Stimulated activated CD4-positive, alpha-beta T cell treated with anti-CD3 and anti-CD28 coated beads, Interleukin-4, amount 100 ng/mL, for 48 hours (primary cell): Measurements from ENCODE around the gene FAM117B.
A peak's percentile ranks its signal among the peaks of the same experiment; 100 is the strongest.

Experiments used
- DNase-seq, 2 donors: peaks; one replicate each; pipeline ENCODE4 v3.0.0-alpha.2; 2020; ENCODE audit warnings: low read depth in 2 of 2

The FAM117B gene

DNA sequence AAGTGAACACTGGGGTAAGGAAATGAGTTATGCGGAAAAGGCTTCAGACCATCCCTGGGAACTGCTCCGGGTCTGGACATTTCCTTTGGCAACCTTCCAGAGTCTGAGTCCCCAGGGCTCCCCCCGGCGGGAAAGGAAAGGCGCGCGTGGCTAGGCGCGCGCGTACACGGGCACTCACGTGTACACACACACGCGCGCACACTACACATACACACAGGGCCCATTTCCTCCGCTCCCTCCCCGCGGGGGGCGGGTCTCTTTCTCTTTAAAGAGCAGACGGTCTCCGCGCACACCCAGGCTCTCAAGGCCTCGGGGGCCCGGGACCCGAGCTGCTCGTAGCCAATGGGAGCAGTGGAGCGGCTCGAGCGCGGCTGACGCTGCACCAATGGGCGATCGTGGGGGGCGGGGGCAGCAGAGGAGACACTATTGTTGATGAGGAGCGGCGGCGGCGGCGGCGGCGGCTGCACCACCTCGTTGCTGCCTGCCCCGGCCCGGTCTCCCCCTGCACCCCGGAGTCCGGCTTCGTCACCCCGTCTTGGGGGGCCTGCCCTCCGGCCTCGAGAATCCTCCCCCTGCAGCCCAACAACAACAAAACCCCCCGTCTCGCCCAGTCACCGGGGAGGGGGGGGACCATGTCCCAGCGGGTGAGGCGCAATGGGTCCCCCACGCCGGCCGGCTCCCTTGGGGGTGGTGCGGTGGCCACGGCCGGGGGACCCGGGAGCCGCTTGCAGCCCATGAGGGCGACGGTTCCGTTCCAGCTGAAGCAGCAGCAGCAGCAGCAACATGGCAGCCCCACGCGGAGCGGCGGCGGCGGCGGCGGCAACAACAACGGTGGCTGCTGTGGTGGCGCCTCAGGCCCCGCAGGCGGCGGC lies at the start of gene FAM117B:
FAM117B (plus strand) TSS at position 414 of the 872 bp plus-strand sequence; CDS start at position 633, 219 bp downstream.
- DNase-seq, result peak; percentile 97 to 99

DNA sequence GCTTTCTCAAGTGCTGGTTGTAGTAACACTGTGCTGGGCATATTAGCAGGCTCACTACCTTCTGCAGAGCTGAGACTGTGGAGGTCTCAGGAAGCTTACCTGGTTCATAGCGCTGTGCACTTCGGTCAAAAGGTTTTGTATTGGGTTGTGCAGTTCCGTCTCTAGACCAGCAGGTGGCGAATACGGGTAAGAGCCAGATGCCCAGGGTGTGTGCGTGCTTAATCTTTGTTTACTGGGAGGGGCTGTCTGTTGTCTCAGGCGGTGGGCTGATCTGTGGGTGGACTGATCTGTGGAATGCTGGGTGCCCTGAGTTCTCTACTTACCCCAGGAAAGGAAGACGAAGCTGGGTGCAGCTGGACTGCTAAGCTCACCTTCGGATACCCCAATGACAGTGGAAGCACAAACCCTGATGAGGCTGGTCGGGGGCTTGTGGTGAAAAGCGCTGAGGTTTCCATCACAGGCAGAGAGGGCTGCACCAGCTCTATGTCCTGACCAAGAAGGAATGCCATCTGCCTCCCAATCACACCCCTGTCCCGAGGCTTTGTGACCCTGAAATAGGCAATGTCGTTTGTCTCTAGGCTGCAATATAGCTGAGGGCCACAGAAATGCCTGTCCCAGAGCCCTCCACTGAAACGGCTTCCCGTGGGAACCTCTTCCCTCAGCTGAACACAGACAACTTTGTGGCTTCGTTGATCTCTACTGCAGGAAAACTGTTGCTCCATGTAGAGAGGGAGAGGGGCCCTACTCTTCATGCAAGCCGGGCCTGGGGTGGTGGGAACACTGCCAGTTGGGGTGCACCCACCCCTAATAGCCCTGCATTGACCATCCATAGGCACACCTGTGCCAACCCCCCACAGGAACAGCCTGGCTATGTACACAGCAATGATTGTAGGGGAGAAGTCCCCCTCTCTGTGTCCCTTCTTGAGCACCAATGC lies 45.9 kb upstream of the FAM117B start:
- peak; percentile 45 to 48 for DNase-seq

DNA sequence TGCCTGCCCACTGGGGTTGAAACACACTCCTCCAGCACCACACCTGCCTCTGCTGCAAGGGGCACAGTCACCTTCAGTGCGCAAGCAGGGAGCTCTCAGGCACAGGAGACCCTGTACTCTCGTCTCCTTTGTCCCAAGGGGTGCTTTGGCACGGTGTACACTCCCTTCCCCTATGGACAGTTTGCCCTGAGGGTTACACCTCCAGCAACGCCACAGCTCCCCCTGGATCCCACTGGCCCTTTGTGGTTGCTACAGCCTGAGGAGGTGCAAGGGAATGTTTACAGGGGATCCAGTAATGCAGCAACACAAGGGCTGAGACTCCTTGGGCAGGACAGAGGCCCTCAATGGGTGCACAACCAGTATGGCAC lies 45.2 kb upstream of the FAM117B start:
- DNase-seq, result no peak

DNA sequence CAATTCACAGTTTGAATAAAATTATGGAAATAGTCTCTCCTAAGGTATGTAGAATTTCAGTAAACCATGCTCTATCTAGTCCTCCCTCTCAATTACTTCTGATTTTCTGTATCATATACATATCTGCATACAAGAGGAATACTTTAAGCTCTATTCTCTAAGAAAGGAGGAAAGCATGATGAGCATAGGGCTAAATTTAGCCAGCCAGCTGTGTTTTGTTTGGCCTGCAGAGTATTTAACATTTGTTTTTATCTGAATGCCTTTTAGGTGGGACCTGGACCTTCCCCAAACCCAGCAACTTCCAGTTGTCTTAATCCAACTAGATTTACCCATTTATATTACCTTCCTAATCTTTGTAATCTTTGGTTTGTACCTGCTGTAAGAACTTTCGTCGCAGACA lies 42.2 kb upstream of the FAM117B start:
- DNase-seq, result no peak

DNA sequence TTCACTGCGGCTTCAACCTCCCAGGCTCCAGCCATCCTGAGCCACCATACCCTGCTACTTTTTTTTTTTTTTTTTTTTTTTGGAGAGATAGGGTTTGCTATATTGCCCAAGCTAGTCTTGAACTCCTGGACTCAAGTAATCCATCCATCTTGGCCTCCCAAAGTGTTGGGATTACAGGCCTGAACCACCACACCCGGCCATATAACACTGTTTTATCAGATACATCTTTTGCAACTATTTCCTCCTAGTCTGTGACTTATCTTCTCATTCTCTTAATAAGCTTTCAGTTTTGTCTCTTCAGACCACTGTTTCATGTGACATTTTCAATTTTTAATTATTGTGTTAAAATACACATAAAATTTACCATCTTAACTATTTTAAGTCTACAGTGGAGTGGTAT lies 35.7 kb upstream of the FAM117B start:
- DNase-seq, result no peak

DNA sequence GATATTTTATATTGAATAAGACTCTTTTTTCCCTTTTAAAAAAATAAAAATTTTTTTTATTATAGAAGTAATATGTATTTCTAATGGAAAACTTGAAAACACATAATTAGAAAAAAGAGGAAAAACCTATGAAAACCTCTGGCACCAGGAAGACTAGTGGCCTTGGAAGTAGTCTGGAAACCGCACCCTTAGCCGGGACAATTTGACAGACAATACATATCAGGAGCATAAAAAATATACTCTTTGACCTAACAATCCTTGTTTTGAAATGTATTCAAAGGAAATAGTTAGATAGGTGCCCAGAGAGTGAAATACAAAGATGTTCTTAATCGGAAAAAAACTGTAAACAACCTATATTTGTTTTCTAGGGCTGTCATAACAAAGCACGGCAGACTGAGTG lies 34.9 kb upstream of the FAM117B start:
- no peak for DNase-seq

DNA sequence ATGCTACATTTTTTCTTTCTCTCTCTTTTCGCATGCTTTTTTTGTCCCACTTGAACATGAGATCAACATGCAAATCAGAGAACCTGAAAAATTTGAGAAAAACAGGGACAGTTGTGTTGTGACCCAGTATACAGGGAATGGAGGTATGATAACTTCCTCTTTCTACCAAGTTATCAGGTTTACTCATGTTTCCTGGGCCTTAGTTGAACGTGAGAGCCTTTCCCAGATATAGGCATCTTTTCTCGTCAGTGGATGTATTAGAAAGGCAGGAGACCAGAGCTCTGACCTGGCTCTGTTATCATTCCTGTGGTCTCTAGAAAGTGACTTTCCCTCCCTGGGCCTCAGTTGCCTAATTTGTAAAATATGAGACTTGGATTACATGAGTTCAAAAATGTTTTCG lies 30.1 kb upstream of the FAM117B start:
- no peak for DNase-seq

DNA sequence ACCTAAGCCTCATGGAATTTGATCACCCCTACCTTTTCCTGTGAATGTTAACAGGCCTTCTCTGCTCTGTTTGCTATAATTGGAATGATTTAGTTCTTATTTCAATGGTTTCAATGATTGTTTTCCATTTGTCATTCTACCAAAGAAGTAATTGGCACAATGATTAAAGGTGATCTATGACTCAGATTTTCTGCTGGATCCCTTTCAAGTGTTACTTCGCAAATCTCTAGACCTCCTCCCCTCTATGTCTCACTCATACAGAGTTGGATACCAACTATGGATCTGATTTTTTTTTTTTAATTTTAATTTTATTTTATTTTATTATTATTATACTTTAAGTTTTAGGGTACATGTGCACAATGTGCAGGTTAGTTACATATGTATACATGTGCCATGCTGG lies 29.6 kb upstream of the FAM117B start:
- no peak for DNase-seq

DNA sequence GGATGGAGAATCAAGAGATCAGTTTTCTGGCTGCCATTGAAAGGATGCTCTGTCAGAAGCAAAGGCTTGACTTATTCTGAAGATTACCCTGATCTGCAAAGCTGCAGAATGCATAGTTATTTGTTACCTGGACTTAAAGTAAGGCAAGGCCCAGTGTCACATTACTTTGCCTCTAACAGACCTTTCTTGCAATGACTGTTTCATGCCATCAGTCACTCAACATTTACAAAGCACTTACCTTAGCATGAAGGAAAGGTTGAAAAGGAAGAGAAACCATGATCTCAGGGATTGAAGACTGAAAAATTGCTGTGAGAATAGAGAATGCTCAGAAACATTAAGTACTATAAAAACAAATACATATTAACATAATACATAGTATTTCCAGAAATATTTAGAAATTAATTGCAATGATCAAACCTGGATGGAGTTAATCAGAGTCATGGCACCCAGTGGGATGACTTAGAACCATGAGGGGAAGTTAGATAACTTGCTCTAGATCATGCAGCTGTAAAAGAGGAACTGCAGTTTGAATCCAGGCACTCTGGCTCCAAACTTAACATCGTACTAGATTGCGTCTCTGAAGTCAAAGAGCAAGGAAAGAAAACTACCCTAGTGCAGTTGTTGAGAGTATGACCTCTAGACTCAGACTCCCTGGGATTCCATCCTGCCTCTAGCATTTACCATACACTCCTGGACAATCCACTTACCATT lies 26.5 kb upstream of the FAM117B start:
- no peak for DNase-seq

DNA sequence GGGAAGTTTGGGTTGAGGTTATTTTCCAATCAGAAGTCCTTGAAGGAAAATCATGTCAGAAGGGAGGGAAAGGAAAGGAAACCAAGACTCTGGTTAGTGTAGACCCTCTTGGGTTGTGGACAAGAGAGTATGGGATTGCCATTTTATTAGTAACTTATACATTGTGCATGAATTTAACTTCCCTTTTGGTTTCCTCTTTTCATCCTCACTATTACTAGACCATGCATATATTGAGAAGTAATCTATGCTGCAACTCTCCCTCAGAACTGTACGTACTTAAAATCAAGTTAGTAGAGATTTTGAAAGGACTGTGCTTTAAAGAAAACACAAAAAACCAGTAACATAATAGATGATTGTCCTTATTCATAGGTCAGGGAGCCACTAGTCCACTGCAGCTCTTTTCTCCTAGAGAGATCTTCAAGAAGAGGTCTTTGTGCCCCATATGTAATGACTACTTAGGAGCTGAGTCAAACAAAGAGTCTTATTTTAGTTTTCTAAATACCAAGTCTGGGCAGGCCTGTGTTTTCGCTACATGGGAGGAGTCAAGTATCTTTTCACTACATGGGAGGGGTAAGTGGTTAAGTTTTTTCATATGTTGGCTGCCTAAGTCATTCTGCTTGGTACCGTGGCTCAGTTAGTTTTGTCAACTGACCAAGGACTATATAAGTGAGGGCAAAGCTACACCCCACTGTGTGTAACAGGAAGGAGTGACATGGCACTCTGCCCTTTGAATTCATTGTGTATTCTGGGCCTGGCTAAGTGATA lies 25.2 kb upstream of the FAM117B start:
- no peak for DNase-seq

DNA sequence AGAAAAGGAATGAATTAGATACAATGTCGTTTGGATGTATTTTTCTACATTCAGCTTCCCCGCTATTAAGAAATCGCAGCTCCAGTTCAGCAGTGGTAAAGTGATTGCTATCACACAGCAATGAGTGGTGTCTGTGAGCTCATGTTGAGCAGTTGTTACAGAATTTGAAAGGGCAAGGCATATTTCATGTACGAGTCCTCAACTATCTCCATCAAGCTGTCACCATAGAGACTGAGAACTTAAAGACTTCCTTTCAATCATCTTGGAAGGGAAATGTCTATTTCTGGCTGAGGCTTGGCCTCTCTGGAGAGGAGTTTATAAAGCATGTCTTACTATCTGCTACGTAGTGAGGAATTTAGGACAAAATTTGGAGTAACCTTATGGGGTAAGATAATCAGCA lies 24.4 kb upstream of the FAM117B start:
- DNase-seq, result no peak

DNA sequence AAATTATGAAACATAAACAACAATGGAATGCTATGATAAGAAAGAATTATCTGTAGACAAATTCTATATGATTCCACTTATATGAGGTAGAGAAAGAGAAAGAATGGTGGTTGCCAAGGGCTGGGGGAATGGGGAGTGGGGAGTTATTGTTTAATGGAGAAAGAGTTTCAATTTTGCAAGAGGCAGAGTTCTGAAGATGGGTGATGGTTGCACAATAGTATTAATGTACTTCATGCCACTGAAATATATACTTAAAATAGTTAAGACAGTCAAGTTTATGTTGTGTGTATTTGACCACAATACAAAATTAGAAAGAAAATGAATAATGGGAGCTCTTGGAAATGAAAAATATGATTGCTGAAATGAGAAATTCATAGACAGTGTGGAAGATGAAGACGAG lies 22.6 kb upstream of the FAM117B start:
- DNase-seq, result no peak

DNA sequence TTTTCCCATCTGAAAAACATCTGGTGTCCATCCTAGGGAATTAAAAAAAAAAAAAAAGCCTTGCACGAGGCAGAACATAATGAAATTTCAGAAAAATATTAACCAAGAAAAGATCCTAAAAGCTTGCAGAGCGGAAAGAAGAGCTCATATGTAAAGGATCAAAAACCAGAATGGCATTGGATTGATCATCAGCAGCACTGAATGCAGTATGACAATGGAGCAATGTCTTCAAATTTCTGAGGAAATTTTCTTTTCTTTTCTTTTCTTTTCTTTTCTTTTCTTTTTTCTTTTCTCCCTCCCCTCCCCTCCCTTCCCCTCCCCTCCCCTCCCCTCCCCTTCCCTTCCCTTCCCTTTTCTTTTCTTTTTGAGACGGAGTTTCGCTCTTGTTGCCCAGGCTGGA lies 21.3 kb upstream of the FAM117B start:
- no peak for DNase-seq

DNA sequence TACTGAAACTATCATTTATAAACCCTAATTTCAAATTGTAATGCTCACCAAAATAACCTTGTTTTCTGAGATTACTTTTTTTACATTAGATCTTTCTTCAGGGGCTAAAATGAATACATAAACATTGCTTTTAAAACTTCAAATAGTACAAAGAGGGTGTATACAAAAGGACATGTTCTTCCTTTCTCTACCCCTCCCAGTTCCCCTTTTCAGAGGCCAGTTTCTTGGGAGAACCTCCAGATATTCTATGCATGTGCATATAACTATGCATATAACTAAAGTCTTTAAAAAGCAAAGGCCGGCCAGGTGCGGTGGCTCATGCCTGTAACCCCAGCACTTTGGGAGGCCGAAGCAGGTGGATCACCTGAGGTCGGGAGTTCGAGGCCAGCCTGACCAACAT lies 10.6 kb upstream of the FAM117B start:
- DNase-seq, result no peak

DNA sequence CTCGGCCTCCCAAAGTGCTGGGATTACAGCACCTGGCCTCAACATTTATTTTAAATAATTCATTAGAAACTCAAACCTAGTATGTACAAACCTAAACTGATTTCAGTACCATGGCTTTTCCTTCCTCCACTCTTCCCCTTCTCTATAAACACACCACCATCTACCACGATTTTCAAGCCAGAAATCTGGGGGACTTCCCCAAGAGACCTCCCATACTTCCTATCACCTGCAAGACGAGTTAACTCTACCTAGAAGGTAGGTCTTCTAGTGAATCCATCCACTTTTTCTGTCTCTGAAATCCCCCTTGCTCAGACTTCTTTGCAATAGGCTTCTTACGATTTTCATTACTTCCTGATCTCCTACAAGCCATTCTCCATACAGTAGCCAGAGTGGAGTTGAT lies 7.7 kb upstream of the FAM117B start:
- no peak for DNase-seq

DNA sequence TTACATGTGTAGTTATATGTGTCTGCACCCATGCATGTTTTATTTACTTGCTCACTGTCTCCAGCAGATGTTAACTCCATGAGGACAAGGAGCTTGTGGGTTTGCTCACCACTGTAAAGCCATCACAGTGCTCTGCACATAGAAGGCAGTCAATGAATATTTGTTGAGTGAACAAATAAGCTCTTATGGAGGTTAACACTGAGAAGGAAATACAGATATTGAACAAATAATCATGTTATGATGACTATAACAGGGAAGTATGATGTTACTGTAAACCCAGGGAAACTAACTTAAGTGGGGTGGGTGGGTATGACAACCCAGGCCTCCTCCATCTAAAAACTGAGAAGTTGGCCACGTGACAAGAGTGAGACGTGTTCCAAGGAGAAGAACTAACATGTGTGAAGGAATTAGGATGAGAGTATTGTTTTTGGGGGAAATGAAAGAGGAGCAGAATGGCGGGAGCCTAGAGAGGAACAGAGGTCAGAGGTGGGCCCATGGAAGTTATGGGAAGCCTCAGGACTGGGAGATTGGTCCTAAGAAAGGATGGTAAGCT lies 6.0 kb upstream of the FAM117B start:
- DNase-seq, result no peak

DNA sequence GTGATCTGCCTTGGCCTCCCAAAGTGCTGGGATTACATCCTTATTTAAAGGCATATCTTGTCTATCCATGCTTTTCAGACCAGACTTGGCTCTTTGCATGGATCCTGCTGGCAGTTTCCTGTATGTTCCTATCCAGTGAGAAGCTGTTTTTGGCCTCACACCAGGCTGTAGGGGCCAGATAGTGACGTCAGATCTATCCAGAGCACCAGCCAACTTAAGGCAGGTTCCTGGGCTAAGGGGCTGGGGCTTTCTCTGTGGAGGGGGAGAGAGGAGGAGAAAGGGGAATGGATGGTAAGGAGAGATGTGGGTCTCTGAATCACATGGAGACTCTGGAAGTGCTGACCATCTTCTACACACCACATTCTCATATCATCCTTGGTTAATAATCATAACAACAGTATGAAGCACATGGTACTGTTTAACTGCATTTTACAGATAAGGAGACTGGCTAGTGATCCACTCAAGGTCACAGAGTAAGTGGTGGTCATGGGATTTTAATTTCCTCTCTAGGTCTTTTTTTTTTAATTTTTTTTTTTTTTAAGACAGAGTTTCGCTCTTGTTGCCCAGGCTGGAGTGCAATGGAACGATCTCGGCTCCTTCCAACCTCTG lies 2.0 kb upstream of the FAM117B start:
- DNase-seq, result no peak

DNA sequence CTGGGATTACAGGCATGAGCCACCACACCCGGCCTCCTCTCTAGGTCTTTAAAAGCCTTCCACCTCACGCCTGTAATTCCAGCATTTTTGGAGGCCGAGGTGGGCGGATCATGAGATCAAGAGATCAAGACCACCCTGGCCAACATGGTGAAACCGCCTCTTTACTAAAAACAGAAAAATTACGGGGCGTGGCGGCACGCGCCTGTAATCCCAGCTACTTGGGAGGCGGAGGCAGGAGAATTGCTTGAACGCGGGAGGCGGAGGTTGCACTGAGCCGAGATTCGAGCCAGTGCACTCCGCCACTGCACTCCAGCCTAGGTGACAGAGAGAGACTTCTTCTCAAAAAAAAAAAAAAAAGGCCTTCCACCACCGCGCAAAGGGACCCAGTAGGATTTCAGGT lies 1.3 kb upstream of the FAM117B start:
- no peak for DNase-seq

DNA sequence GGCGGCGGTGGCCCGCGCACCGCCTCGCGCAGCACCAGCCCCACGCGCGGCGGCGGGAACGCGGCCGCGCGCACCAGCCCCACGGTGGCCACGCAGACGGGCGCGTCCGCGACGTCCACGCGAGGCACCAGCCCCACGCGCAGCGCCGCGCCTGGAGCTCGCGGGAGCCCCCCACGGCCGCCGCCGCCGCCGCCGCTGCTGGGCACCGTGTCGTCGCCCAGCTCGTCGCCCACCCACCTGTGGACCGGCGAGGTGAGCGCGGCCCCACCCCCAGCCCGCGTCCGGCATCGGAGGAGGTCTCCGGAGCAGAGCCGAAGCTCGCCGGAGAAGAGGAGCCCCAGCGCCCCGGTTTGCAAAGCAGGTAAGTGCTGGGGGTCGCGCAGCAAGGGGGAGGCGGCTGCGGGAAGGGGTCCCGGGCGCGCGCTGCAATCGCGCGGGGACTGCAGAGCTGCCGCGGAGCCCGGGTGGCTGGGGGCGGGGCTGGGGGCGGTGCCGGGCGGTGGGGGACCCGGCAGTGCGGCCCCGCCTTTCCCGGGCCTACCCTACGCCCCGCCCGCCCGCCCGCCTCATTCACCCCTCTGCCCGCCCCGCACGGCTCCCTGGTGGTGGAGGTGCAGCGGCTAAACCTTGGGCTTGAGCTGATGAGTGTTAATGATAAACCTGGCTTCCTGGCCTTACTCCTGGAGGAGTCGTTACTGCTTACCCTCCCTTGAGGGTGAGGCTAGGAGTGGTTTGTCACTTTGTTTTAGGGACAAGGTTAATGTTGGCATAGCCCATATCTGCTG lies 851 bp downstream of the FAM117B start:
- peak; percentile 80 to 83 for DNase-seq

DNA sequence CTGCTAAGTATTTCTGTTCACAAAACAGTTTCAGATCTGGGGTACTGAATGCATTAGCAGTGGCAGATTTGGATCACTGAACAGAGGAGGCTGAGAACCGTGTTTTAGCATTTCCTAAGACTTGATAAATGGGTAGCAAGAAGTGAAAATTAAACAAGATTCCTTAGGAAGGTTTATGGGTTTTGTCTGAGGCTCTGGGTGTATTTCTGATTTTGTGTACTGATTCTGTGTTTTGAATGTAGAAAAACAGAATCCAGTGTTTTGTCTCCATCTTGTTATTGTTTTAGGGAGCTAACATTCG lies 1.4 kb downstream of the FAM117B start:
- no peak for DNase-seq
